Measurements from ENCODE around the gene PNO1. TPM values are rescaled to one million over a fixed set of nuclear protein-coding genes. Genes with fewer than 3 reads are reported as not detected.

Gene PNO1
- total and polyA plus RNA-seq, 2 experiments from 2014 or later, result 34.6 to 43.7 TPM

- Mint-ChIP-seq H3K36me3 (ENCODE audit: low read depth) (no peaks in the 10 kb centered on the region), H3K27ac (peak overlapping the region; percentile 88), H3K27me3 (ENCODE audit: insufficient read depth, low read depth, poor library complexity) (no peaks in the 10 kb centered on the region), H3K9me3 (no peaks in the 10 kb centered on the region), H3K4me1 (peaks cover 39% of the 10 kb centered on the region), H3K4me3 (no peak overlapping the region)
- Histone ChIP-seq H3K27me3 (ENCODE audit: insufficient read depth) (no peaks in the 10 kb centered on the region), H2AFZ (no peak overlapping the region), H3F3A (replicated peaks; ENCODE audit: low read depth) (no peaks in the 10 kb centered on the region), H3K27ac (ENCODE audit: low read depth) (no peak overlapping the region), H3K79me2 (replicated peaks; ENCODE audit: insufficient read depth) (peaks cover 100% of the 10 kb centered on the region), H3K4me1 (ENCODE audit: insufficient read depth) (no peaks in the 10 kb centered on the region), H3K4me2 (0 out of 2 replicates have a peak overlapping the region, but pooled peaks have one; percentile 31), H3K9me2 (ENCODE audit: insufficient read depth) (no peaks in the 10 kb centered on the region), H3K36me3 (ENCODE audit: insufficient read depth) (no peaks in the 10 kb centered on the region), H4K20me1 (replicated peaks; ENCODE audit: insufficient read depth) (peaks cover 54% of the 10 kb centered on the region), H3K4me3 (no peak overlapping the region)
- ATAC-seq (peak; percentile 98), DNase-seq (ENCODE audit: low spot score) (peak; percentile 75)
- peak; percentile 35 to 69 for TF ChIP-seq CTCF (conservative IDR thresholded peaks at IDR 0.05; ENCODE audit: low read depth in 2 of 2)
- TF ChIP-seq EZH2 (IDR thresholded peaks at IDR 0.05; ENCODE audit: low read depth, unreplicated experiment), result no peak
Observed at GRCh38 chr2:68225119-68225632, 67.5 kb downstream of the PNO1 start.

Other genes with a start within 250 kb of the PNO1 start
- gene C1D, start 94.9 kb upstream of the PNO1 start, total RNA-seq (2014; rRNA removed; shearing (Covaris generic)), result 29.6 and 30.1 TPM in 2 replicates
- gene C1D, start 94.9 kb upstream of the PNO1 start, polyA plus RNA-seq (2016; fragmentation: Nextera tagmentation; extraction: Ambion mirVana), result 36.6 and 39.7 TPM in 2 replicates
- 49.6 and 52.7 TPM in 2 replicates for gene PPP3R1, start 94.6 kb downstream of the PNO1 start, total RNA-seq (2014; rRNA removed; shearing (Covaris generic))
- 7.9 and 9.0 TPM in 2 replicates for gene PPP3R1, start 94.6 kb downstream of the PNO1 start, polyA plus RNA-seq (2016; fragmentation: Nextera tagmentation; extraction: Ambion mirVana)
- 5.9 and 6.9 TPM in 2 replicates for gene CNRIP1, start 162.1 kb downstream of the PNO1 start, total RNA-seq (2014; rRNA removed; shearing (Covaris generic))
- gene CNRIP1, start 162.1 kb downstream of the PNO1 start, polyA plus RNA-seq (2016; fragmentation: Nextera tagmentation; extraction: Ambion mirVana), result 5.2 and 5.9 TPM in 2 replicates
- gene PLEK, start 207.4 kb downstream of the PNO1 start, total RNA-seq (2014; rRNA removed; shearing (Covaris generic)), result not detected in 2 replicates
- gene PLEK, start 207.4 kb downstream of the PNO1 start, polyA plus RNA-seq (2016; fragmentation: Nextera tagmentation; extraction: Ambion mirVana), result 0.06 and 0.12 TPM in 2 replicates